ENCODE measurements around the gene NR3C1.
"Not testable (repeated sequence)": the region's sequence is repeated elsewhere in the genome, so short reads cannot be mapped to it uniquely, and the experiment has no call there.

NR3C1 gene

DNA sequence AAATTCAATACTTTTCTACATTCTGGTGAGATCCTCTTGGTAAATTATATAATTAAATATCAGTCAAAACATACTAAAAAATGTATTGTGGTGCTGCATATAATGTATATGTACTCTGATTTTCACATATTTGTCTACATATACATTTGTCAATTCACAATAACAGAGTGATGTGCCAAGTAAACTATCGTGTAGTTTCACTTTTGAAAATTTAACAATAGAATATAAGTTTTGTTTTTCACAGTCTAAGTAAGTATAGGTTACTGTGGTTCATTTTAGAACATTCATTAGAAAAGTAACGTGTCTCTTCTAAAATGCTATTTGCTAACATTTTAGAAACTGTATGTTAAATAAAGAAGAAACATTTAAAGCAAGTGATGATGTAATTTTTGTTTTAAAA lies 73.6 kb downstream of the NR3C1 start:
- DNase-seq (ENCODE audit: extremely low read depth, low read depth): no peak
- TF ChIP-seq, protein P1, sequence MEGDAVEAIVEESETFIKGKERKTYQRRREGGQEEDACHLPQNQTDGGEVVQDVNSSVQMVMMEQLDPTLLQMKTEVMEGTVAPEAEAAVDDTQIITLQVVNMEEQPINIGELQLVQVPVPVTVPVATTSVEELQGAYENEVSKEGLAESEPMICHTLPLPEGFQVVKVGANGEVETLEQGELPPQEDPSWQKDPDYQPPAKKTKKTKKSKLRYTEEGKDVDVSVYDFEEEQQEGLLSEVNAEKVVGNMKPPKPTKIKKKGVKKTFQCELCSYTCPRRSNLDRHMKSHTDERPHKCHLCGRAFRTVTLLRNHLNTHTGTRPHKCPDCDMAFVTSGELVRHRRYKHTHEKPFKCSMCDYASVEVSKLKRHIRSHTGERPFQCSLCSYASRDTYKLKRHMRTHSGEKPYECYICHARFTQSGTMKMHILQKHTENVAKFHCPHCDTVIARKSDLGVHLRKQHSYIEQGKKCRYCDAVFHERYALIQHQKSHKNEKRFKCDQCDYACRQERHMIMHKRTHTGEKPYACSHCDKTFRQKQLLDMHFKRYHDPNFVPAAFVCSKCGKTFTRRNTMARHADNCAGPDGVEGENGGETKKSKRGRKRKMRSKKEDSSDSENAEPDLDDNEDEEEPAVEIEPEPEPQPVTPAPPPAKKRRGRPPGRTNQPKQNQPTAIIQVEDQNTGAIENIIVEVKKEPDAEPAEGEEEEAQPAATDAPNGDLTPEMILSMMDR (IDR thresholded peaks at IDR 0.05; ENCODE audit: low read depth, low read length): no peak

DNA sequence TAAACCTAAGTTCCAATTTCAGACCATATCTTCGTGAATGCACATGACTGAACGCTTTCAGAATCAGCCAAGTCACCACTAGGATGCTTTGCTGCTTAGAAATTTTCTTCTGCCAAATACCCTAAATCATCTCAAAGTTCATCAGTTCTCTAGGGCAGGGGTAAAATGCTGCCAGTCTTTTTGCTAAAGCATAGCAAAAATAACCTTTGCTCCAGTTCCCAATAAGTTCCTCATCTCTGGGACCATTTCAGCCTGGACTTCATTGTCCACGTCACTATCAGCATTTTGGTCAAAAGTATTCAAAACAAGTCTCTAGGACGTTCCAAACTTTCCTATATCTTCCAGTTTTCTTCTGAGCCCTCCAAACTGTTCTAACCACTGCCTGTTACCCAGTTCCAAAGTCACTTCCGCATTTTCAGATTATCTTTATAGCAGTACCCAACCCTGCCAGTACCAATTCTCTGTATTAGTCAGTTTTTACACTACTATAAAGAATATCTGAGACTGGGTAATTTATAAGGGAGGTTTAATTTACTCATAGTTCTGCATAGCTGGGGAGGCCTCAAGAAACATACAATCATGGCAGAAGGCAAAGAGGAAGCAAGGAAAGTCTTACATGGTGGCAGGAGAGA lies 74.8 kb downstream of the NR3C1 start:
- no peak for DNase-seq (ENCODE audit: extremely low read depth, low read depth)
- TF ChIP-seq, protein P1 (IDR thresholded peaks at IDR 0.05; ENCODE audit: low read depth, low read length): no peak

DNA sequence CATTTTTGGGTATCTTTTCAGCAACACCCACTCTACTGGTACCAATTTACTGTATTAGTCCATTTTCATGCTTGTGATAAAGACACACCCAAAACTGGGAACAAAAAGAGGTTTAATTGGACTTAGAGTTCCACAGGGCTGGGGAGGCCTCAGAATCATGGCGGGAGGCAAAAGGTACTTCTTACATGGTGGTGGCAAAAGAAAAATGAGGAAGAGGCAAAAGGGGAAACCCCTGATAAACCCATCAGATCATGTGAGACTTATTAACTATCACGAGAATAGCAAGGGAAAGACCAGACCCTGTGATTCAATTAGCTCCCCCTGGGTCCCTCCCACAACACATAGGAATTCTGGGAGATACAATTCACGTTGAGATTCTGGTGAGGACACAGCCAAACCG lies 78.4 kb downstream of the NR3C1 start:
- DNase-seq (ENCODE audit: extremely low read depth, low read depth): not testable (repeated sequence)

DNA sequence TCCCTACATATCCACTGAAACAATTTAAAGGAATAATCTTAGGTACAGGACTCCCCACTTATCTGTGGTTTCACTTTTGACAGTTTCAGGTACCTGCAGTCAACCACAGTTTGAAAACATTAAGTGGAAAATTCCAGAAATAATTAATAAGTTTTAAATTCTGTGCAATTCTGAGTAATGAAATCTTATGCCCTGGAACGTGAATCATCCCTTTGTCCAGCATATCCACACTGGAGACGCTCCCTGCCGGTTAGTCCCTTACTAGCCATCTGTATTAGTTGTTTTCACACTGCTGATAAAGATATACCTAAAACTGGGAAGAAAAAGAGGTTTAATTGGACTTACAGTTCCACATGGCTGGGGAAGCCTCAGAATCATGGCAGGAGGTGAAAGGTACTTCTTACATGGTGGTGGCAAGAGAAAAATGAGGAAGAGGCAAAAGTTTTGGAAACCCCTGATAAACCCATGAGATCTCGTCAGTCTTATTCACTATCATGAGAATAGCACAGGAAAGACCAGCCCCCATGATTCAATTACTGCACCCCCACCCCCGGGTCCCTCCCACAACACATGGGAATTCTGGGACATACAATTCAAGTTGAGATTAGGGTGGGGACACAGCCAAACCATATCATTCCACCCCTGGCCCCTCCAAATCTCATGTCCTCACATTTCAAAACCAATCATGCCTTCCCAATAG lies 80.4 kb downstream of the NR3C1 start:
- not testable (repeated sequence) for DNase-seq (ENCODE audit: extremely low read depth, low read depth)

DNA sequence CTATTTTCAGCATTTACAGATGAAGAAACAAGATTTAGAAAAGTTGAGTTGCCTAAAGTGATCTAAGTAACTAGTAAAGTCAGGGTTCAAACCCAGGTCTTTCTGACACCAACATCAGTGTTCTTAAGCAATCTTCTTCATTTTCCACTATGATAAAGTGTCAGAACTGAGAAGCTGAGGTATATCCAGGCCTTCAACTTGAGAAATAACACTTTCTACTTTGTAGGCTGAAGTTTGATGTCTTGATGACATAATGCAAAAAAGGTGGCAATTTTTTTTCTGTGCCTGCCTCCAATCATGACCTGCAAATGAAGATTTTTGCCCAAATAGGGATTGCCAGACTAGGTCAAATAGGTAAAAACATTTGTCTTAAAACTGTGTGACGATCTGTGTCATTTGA lies 81.3 kb downstream of the NR3C1 start:
- TF ChIP-seq, protein P1 (IDR thresholded peaks at IDR 0.05; ENCODE audit: low read depth, low read length): no peak
- no peak for DNase-seq (ENCODE audit: extremely low read depth, low read depth)

DNA sequence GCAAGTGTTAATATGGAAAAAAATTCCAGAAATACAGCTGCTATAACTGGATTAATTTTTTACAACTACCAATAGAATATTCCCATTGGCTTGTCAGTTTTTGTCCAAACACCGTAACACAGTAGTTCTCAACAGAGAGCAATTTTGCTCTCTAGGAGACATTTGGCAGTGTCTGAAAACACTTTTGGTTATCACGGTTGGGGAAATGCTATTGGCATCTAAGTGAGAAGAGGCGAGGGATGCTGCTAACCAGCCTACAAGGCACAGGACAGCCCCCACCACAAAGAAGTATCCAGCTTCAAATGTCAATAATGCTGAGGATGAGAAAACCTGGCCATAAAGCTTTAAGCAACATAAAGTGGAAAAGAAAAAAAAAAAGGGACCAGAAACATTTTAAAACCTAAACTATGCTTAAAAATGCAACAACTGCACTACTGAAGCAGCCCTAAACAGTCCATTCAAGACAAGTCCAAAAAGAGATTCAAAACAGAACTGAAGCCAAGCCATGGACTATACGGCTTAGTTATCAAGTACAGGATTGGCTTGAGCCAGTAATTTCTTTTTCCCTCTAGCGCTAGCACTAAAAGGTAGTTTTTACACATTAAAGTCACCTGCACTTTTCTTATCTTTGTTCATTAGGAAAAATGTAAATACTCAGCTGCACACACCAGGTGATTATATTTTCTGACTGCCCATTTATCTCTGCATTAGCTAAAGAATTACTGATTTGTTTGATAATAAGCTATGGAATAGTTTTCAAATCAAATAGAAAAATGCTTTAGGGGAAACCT lies 83.9 kb downstream of the NR3C1 start:
- no peak for DNase-seq (ENCODE audit: extremely low read depth, low read depth)
- TF ChIP-seq, protein P1 (IDR thresholded peaks at IDR 0.05; ENCODE audit: low read depth, low read length): no peak

DNA sequence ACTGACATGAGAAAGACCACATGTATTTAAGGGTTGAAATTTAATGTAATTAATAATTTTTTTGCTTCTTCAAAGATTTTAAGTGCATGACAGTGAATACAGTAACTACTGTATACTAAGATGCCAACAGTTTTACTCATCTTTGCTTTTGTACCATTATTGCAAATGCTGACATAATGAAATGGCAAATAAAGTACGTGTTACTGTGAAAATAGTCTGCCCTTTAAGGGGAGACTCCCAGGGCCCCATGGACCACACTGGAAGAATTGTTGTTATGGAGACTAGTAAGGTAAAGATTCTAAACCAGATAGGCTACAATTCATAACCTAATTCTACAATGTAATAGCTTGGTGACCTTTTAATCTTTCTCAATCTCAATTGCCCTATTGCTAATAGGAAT lies 84.7 kb downstream of the NR3C1 start:
- no peak for DNase-seq (ENCODE audit: extremely low read depth, low read depth)
- TF ChIP-seq, protein P1 (IDR thresholded peaks at IDR 0.05; ENCODE audit: low read depth, low read length): no peak

DNA sequence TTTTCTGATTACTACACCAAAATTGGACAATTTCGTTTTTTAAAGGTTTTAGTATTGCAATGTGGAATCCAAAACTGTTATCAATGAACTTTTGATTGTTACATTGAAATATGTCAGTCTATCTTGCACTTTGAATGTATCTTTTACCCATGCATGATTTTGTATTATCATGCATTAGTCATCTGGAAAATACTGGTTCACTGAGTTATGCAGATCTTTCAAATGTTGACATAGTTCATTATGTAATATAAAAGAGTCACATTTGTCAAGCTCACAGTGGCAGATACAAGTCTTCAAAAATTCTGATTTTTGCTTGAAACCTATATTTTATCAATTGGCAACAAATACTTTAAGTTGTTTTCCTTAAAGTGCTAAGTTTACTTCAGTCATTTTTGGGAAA lies 85.2 kb downstream of the NR3C1 start:
- TF ChIP-seq, protein P1 (IDR thresholded peaks at IDR 0.05; ENCODE audit: low read depth, low read length): no peak

More for the DNA sequence above, 85.2 kb downstream of the NR3C1 start:
- DNase-seq (ENCODE audit: extremely low read depth, low read depth): no peak

All from AG09319 (cell line).